ENCODE data around the gene XPC. TPM values are rescaled to one million over a fixed set of nuclear protein-coding genes. Genes with fewer than 3 reads are reported as not detected.

XPC gene
- polyA plus RNA-seq, 1 experiment, result 36.9 TPM

GRCh38 chr3:14131134-14131533 is 47.3 kb downstream of the XPC start:
- ChIA-PET CTCF (interaction anchor here (1.4 kb wide), 1 partner anchor 14 kb away, joined by 7 read pairs; no protein-coding TSS in a partner anchor), POLR2A (no interaction called here)
- DNase-seq (ENCODE audit: low read depth), result no peak
- Histone ChIP-seq H3K4me3 (ENCODE audit: low read depth, low read length) (no peak overlapping the region), H3K27me3 (ENCODE audit: control insufficient read depth, insufficient read depth, low read length) (no peaks in the 10 kb centered on the region), H3K36me3 (ENCODE audit: control insufficient read depth, insufficient read depth, low read length) (peaks cover 62% of the 10 kb centered on the region)
- TF ChIP-seq, protein P1, sequence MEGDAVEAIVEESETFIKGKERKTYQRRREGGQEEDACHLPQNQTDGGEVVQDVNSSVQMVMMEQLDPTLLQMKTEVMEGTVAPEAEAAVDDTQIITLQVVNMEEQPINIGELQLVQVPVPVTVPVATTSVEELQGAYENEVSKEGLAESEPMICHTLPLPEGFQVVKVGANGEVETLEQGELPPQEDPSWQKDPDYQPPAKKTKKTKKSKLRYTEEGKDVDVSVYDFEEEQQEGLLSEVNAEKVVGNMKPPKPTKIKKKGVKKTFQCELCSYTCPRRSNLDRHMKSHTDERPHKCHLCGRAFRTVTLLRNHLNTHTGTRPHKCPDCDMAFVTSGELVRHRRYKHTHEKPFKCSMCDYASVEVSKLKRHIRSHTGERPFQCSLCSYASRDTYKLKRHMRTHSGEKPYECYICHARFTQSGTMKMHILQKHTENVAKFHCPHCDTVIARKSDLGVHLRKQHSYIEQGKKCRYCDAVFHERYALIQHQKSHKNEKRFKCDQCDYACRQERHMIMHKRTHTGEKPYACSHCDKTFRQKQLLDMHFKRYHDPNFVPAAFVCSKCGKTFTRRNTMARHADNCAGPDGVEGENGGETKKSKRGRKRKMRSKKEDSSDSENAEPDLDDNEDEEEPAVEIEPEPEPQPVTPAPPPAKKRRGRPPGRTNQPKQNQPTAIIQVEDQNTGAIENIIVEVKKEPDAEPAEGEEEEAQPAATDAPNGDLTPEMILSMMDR (IDR thresholded peaks at IDR 0.05; ENCODE audit: insufficient read depth, low read depth, low read length), result no peak

- CTCF ChIA-PET, result interaction anchor here (1.4 kb wide), 1 partner anchor 14 kb away, joined by 7 read pairs; no protein-coding TSS in a partner anchor
- TF ChIP-seq, protein P1 (IDR thresholded peaks at IDR 0.05; ENCODE audit: insufficient read depth, low read depth, low read length), result no peak
- H3K36me3 ChIP-seq (ENCODE audit: control insufficient read depth, insufficient read depth, low read length), result peaks cover 61% of the 10 kb centered on the region
Observed at GRCh38 chr3:14130707-14131106, 47.7 kb downstream of the XPC start.

DNA sequence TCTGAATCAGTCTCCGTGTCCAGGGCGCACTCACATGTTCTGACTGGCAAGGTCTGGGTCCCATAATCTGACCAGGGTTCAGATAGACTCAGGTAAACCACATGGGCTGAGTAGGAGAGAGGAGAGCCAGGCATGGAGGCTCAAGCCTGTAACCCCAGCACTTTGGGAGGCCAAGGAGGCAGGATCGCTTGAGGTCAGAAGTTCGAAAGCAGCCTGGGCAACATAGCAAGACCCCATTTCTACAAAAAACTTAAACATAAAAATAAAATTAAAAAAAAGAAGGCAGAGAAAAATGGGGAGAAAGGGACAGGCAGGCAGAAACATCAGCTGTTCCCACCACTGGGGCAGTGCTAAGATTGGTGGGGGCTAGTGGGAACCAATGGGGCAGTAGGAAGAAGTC is 48.2 kb downstream of the XPC start:
- no peak for DNase-seq (ENCODE audit: low read depth)
- CTCF ChIA-PET, result interaction anchor here (1.4 kb wide), 1 partner anchor 15 kb away, joined by 7 read pairs; no protein-coding TSS in a partner anchor
- no peak overlapping the region for H3K4me3 ChIP-seq (ENCODE audit: low read depth, low read length)
- POLR2A ChIA-PET, result no interaction called here
- H3K27me3 ChIP-seq (ENCODE audit: control insufficient read depth, insufficient read depth, low read length), result no peaks in the 10 kb centered on the region
- H3K36me3 ChIP-seq (ENCODE audit: control insufficient read depth, insufficient read depth, low read length), result peaks cover 56% of the 10 kb centered on the region
- TF ChIP-seq, protein P1 (IDR thresholded peaks at IDR 0.05; ENCODE audit: insufficient read depth, low read depth, low read length), result no peak

More at GRCh38 chr3:14130707-14131106, 47.7 kb downstream of the XPC start:
- Histone ChIP-seq H3K27me3 (ENCODE audit: control insufficient read depth, insufficient read depth, low read length) (no peaks in the 10 kb centered on the region), H3K4me3 (ENCODE audit: low read depth, low read length) (no peak overlapping the region)
- no peak for DNase-seq (ENCODE audit: low read depth)
- POLR2A ChIA-PET, result no interaction called here

DNA sequence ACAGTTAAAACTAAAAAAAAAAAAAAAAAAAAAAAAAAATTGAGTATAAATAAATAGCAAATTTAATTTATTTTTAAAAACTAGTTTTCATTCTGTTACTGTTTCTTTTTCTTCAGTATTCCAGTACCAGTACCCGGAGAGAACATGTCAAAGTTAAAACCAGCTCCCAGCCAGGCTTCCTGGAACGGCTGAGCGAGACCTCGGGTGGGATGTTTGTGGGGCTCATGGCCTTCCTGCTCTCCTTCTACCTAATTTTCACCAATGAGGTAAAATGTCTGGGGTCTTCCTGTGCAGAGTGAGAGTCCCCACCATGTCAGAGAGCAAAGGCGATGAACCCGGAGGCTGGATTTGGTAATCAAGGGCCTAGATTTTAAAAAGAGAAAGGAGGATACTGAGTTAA is 49.1 kb downstream of the XPC start:
- DNase-seq (ENCODE audit: low read depth), result no peak
- CTCF ChIA-PET, result no interaction called here

DNA sequence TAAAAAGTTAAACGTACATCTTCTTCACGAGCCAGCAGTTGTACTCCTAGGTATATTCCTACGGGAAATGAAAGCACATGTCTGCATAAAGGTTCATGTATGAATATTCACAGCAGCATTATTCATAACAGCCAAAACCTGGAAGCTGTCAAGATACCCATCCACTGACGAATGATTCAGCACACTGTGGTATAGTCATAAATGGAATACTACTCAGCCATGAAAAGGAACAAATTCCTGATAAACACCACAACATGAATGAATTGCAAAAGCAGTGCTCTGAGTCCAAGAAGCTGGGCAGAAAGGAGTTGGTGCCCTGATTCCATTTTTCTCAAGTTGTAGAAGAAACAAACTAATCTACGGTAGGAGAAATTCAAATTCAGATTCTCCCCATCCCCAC is 49.7 kb downstream of the XPC start:
- CTCF ChIA-PET, result interaction anchor here (1.3 to 1.5 kb wide), 2 partner anchors 10 to 18 kb away, joined by 3 read pairs; no protein-coding TSS in a partner anchor

More for the DNA sequence above, 49.1 kb downstream of the XPC start:
- POLR2A ChIA-PET, result no interaction called here
- TF ChIP-seq, protein P1 (IDR thresholded peaks at IDR 0.05; ENCODE audit: insufficient read depth, low read depth, low read length), result no peak
- Histone ChIP-seq H3K27me3 (ENCODE audit: control insufficient read depth, insufficient read depth, low read length) (no peaks in the 10 kb centered on the region), H3K36me3 (ENCODE audit: control insufficient read depth, insufficient read depth, low read length) (peaks cover 48% of the 10 kb centered on the region), H3K4me3 (ENCODE audit: low read depth, low read length) (no peak overlapping the region)

More for the DNA sequence above, 49.7 kb downstream of the XPC start:
- H3K36me3 ChIP-seq (ENCODE audit: control insufficient read depth, insufficient read depth, low read length), result peaks cover 43% of the 10 kb centered on the region
- H3K27me3 ChIP-seq (ENCODE audit: control insufficient read depth, insufficient read depth, low read length), result no peaks in the 10 kb centered on the region
- DNase-seq (ENCODE audit: low read depth), result no peak
- POLR2A ChIA-PET, result no interaction called here
- no peak overlapping the region for H3K4me3 ChIP-seq (ENCODE audit: low read depth, low read length)
- TF ChIP-seq, protein P1 (IDR thresholded peaks at IDR 0.05; ENCODE audit: insufficient read depth, low read depth, low read length), result no peak
